GM12864 (cell line): ENCODE results near the gene PSAPL1.

ENCODE experiments used
- DNase-seq: peaks from one replicate; pipeline ENCODE4 v3.0.0-alpha.2; 2011; ENCODE audit warnings: low read depth
- H3K4me3 ChIP-seq: 2 replicates; pipeline ENCODE4 v1.5.1; 2011; ENCODE audit warnings: mild to moderate bottlenecking, low read depth, low read length, control low read depth
- CTCF ChIP-seq: IDR thresholded peaks from 2 replicates; pipeline ENCODE4 v1.5.1; 2011; ENCODE audit warnings: low read depth, mild to moderate bottlenecking, moderate library complexity, low read length, control low read depth, inconsistent platforms; ENCODE audit errors: missing control alignments

Gene PSAPL1

DNA sequence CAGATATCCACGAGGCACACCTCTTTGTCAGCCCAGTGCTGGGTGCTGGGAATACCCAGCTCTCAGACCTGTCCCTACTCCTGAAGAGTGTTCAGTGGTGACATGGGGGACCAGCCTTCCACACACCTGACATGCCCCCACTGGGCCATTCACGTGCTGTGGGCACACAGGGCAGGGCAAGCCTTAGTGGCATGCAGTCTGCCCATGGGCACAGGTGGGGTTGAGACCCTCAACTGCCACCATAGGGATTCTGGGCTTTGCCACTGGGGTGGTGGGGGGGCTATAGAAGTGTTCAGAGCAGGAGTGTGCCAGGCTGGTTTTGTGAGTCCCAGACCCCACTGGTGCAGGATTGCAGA, 16.7 kb upstream of the PSAPL1 start:
- no peak for TF ChIP-seq CTCF
- DNase-seq: no peak
- H3K4me3 ChIP-seq: no peak overlapping the region

DNA sequence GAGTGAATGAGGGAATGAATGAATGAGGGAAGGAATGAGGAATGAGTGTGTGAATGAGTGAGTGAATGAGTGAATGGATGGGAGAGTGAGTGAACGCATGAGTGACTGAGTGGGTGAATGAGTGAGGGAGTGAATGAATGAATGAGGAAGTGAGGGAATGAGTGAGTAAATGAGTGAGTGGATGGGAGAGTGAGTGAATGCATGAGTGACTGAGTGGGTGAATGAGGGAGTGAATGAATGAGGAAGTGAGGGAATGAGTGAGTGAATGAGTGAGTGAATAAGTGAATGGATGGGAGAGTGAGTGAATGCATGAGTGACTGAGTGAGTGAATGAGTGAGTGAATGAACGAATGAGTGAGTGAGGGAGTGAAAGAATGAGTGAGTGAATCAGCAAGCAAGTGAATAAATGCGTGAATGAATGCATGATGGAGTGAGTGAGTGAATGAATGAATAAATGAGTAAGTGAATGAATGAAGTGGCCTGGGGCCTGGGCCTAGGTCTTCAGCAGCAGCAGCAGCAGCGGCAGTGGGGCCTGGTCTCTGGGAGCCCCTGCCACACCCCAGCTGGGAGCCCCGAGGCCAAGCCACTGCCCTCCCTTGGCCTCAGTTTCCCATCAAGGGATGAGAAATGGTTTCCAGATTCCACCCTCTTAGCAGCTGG, 16.2 kb upstream of the PSAPL1 start:
- no peak for DNase-seq
- no peak for TF ChIP-seq CTCF
- H3K4me3 ChIP-seq: no peak overlapping the region

GRCh38 chr4:7448036-7448435, 13.3 kb upstream of the PSAPL1 start:
- DNase-seq: no peak
- no peak for TF ChIP-seq CTCF

GRCh38 chr4:7447236-7447635, 12.5 kb upstream of the PSAPL1 start:
- DNase-seq: no peak
- TF ChIP-seq CTCF: no peak
- H3K4me3 ChIP-seq: no peak overlapping the region

More at GRCh38 chr4:7448036-7448435, 13.3 kb upstream of the PSAPL1 start:
- H3K4me3 ChIP-seq: no peak overlapping the region

GRCh38 chr4:7444731-7445130, 10.0 kb upstream of the PSAPL1 start:
- no peak for TF ChIP-seq CTCF
- no peak overlapping the region for H3K4me3 ChIP-seq
- DNase-seq: no peak

DNA sequence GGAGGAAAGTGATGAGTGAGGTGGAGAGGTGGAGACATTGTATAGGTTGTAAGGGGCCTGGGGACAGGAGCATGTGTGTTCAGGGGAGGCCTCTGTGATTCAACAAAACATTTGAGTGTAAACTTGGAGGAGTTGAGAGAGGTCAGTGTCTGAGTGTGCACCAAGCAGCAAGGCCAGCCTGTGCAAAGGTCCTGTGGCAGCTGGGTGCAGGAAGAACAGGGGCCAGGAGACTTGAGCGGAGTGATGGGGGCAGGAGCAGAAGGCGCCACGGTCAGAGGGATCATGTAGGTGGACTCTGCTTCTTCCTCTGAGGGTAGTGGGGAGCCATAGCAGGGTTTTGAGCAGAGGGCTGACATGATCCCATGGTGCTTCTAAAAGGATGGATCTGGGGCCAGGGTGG, 9.6 kb upstream of the PSAPL1 start:
- no peak overlapping the region for H3K4me3 ChIP-seq
- DNase-seq: no peak
- TF ChIP-seq CTCF: no peak

DNA sequence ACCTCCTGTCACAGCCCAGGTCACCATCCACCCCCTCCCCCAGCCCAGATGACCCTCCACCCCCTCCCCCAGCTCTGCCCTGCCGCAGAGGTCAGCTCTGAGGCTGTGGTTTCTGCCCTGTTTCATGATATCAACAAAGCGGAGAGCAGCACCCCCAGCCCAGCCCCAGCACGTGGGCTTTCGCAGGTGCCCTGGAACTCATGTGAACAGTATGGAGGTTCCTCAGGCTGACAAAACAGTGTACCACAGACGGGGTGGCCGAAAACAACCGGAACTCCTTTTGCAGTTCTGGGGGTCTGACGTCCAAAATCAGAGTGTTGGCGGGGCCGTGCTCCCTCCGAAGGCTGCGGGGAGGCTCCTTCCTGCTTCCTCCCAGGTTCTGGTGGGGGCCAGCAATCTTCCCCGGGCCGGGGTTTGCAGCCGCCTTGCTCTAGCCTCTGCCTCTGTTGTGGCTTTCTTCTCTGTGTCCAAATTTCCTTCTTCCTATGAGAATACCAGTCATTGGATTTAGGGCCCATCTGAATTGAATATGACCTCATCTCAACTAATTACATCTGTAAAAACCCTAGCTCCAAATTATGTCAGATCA, 7.9 kb upstream of the PSAPL1 start:
- no peak for TF ChIP-seq CTCF
- no peak for DNase-seq
- no peak overlapping the region for H3K4me3 ChIP-seq
